ENCODE measurements around the gene FCN3.

FCN3 gene

GRCh38 chr1:27357281-27358037 is 17.2 kb downstream of the FCN3 start:
- DNase-seq = peak; percentile 65

GRCh38 chr1:27356619-27357280 is 17.9 kb downstream of the FCN3 start:
- DNase-seq = no peak

- no peak for DNase-seq
Measured at GRCh38 chr1:27356277-27356618, 18.4 kb downstream of the FCN3 start.

- no peak for DNase-seq
Measured at GRCh38 chr1:27355683-27356082, 18.9 kb downstream of the FCN3 start.

- DNase-seq = no peak
Measured at GRCh38 chr1:27353629-27354028, 21.0 kb downstream of the FCN3 start.

GRCh38 chr1:27353166-27353565 is 21.5 kb downstream of the FCN3 start:
- DNase-seq = no peak

- no peak for DNase-seq
Measured at GRCh38 chr1:27351541-27352107, 23.0 kb downstream of the FCN3 start.

GRCh38 chr1:27350663-27351540 is 23.7 kb downstream of the FCN3 start:
- peak; percentile 51 for DNase-seq

- DNase-seq = peak; percentile 75
Measured at GRCh38 chr1:27349784-27350662, 24.6 kb downstream of the FCN3 start.

GRCh38 chr1:27348861-27349783 is 25.5 kb downstream of the FCN3 start:
- peak; percentile 84 for DNase-seq

GRCh38 chr1:27346991-27347624 is 27.5 kb downstream of the FCN3 start:
- DNase-seq = no peak

- DNase-seq = no peak
Measured at GRCh38 chr1:27346357-27346756, 28.3 kb downstream of the FCN3 start.

GRCh38 chr1:27345272-27345671 is 29.4 kb downstream of the FCN3 start:
- no peak for DNase-seq

GRCh38 chr1:27343639-27344025 is 31.0 kb downstream of the FCN3 start:
- no peak for DNase-seq

- DNase-seq = peak; percentile 58
Measured at GRCh38 chr1:27342778-27343638, 31.6 kb downstream of the FCN3 start.

GRCh38 chr1:27342391-27342777 is 32.2 kb downstream of the FCN3 start:
- no peak for DNase-seq

GRCh38 chr1:27341525-27342252 is 32.9 kb downstream of the FCN3 start, which contains the start of gene SYTL1:
Gene SYTL1 (plus strand): TSS chr1:27342022. CDS start chr1:27345335, 3,313 bp downstream.
- DNase-seq = peak; percentile 78

GRCh38 chr1:27339213-27339612 is 35.4 kb downstream of the FCN3 start:
- no peak for DNase-seq

- DNase-seq = no peak
Measured at GRCh38 chr1:27338751-27339150, 35.9 kb downstream of the FCN3 start.
